Ovary (tissue), 3 donors: ENCODE data around the gene MANEAL.

Experiments used
- CTCF ChIP-seq, 3 donors: fragments of 450-650 bp in 2 of 3; fragments of 200-600 bp in 1 of 3; IDR thresholded peaks; one replicate each; pipeline versions ENCODE4 v1.5.1 to v1.8.0; 2016 to 2022; ENCODE audit warnings: antibody characterized with exemption in 3 of 3, mild to moderate bottlenecking in 1 of 3
- EP300 ChIP-seq: sonication (generic); formaldehyde crosslinking; IDR thresholded peaks from one replicate; pipeline ENCODE4 v1.6.1; 2017; ENCODE audit warnings: antibody characterized with exemption
- POLR2A ChIP-seq: fragments of 450-650 bp; IDR thresholded peaks from one replicate; pipeline ENCODE4 v1.6.1; 2017; ENCODE audit warnings: antibody characterized with exemption, mild to moderate bottlenecking, moderate library complexity
- donor health status: DM: no; HTN: no; CAD: no.

DNA sequence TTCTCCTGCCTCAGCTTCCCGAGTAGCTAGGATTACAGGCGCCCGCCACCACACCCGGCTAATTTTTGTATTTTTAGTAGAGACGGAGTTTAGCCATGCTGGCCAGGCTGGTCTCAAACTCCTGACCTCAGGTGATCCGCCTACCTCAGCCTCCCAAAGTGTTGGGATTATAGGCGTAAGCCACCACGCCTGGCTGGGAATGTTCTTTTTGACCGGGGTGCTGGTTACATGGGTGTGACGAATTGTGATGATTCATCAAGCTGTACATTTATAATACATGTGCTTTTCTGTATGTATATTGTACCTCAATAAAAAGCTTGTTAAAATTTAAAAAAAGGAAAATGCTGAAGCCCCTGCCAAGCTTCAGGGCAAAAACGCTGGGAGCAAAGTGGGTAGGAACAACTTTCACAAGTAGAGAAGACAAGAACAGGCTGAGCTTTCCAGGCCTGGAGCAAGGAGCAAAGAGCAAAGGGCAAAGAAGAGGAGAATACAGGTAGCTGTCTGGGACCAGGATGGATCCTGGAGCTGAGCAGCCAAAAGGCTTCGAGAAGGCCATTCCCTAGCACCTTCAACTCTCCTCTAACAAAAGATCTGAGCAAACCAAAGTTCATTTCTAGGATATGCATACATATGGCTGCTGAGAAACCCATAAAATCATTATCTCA is 34.9 kb downstream of the MANEAL start:
- TF ChIP-seq CTCF (IDR thresholded peaks at IDR 0.05) (no peak), POLR2A (no peak), EP300 (no peak)
